ENCODE measurements around the gene UXS1. TPM values are rescaled to one million over a fixed set of nuclear protein-coding genes. Genes with fewer than 3 reads are reported as not detected.

The UXS1 gene
- polyA plus RNA-seq, 1 of the 3 experiments (the other 2 are of a cell fraction): 55.9 TPM

DNA sequence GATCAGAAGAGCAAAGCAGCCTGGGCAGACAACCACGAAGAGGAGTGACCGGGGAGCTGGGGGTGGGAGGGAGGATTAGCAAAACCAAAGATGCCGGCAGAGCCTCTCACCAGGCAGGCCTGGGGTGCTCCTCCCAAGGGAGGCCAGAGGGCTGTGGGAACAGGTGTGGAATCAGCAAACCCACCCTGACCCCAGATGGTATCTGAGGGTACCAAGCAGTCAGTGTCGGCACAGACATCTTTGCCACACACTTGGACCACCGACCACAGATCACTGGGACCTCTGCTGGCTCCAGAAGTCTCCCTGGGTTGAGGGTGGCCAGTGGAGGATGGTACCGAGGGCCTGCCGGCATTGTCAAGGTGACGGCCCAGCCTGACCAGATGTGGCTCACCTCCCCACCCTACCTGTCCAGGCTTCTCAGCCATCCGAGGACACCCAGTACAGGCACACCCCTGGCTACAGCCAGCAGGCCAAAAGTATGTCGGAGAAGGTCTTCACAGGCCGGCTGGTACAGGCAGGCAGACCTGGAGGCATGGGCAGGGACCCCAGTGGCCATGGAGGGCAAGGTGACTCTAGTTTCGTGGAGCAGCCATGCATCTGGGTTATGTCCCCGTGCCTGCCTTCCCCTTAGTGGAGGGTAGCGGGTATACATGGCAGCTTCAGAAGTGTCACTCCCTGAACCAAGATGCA, 82.1 kb downstream of the UXS1 start (continued):
- TF ChIP-seq, protein P1, sequence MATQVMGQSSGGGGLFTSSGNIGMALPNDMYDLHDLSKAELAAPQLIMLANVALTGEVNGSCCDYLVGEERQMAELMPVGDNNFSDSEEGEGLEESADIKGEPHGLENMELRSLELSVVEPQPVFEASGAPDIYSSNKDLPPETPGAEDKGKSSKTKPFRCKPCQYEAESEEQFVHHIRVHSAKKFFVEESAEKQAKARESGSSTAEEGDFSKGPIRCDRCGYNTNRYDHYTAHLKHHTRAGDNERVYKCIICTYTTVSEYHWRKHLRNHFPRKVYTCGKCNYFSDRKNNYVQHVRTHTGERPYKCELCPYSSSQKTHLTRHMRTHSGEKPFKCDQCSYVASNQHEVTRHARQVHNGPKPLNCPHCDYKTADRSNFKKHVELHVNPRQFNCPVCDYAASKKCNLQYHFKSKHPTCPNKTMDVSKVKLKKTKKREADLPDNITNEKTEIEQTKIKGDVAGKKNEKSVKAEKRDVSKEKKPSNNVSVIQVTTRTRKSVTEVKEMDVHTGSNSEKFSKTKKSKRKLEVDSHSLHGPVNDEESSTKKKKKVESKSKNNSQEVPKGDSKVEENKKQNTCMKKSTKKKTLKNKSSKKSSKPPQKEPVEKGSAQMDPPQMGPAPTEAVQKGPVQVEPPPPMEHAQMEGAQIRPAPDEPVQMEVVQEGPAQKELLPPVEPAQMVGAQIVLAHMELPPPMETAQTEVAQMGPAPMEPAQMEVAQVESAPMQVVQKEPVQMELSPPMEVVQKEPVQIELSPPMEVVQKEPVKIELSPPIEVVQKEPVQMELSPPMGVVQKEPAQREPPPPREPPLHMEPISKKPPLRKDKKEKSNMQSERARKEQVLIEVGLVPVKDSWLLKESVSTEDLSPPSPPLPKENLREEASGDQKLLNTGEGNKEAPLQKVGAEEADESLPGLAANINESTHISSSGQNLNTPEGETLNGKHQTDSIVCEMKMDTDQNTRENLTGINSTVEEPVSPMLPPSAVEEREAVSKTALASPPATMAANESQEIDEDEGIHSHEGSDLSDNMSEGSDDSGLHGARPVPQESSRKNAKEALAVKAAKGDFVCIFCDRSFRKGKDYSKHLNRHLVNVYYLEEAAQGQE (IDR thresholded peaks at IDR 0.05; ENCODE audit: low read depth, low read length): no peak

DNA sequence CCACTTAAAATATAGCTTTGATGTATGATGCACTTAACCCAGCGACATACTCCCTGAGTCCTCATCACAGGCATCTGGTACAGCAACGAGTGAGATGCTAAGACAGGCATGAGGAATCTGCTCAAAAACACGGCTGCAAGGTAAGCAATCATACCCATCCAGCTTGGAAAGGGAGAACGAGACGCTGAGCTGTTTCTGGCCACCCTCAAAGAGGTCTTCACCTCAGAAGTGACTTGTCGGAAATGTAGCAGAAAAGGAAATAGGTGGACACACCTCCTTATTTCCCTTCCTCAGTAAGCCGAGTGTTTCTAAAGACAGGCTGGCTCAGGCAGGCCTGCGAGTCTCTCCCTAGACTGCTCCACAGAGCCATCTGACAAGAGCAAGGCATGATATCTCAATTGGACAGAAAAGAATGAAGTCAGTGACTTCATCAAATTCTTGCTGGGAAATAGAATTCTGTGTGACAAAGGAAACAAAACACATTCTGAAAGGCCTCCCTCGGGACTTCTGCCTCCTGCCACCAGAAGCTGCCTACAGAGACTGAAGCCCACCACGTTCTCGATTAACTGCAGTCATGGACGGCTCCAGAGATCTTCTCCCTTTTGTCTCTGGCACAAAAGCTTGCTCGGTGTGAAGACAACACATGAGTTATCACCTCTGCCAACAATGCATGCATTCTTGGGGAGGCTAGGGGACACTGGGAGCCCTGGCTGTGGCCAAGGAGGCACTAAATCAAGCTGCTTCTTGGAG, 84.3 kb downstream of the UXS1 start:
- no peaks in the 10 kb centered on the region for H3K9me2 ChIP-seq
- no peaks in the 10 kb centered on the region for H3F3A ChIP-seq (replicated peaks; ENCODE audit: insufficient read depth)
- no peaks in the 10 kb centered on the region for H3K9me3 ChIP-seq
- WGBS (ENCODE audit: low lambda C conversion rate): 96% methylated on average over 13 of the region's 13 CpGs
- peaks cover 0 to 39% of the 10 kb centered on the region in 2 experiments for H3K36me3 ChIP-seq (replicated peaks in 1 of 2; ENCODE audit: control insufficient read depth in 1 of 2, insufficient read depth in 2 of 2, low read length in 1 of 2)
- no peak overlapping the region for H3K27ac ChIP-seq (ENCODE audit: low read depth in 2 of 2, low read length in 1 of 2)
- ChIA-PET CTCF (interaction anchor here (0.5 to 2.0 kb wide), 5 partner anchors 110 to 472 kb away, joined by 3 to 5 read pairs (median 3); no protein-coding TSS in a partner anchor), POLR2A (no interaction called here)
- H3K27me3 ChIP-seq (ENCODE audit: insufficient read depth): no peaks in the 10 kb centered on the region
- H4K20me1 ChIP-seq (ENCODE audit: insufficient read depth): no peaks in the 10 kb centered on the region
- no peaks in the 10 kb centered on the region for H3K79me2 ChIP-seq (ENCODE audit: insufficient read depth)
- peaks cover 4 to 7% of the 10 kb centered on the region in 2 experiments; a peak in 2 of 4 replicates for H3K4me1 ChIP-seq (ENCODE audit: control insufficient read depth in 1 of 2, insufficient read depth in 2 of 2, low read depth in 1 of 2, low read length in 1 of 2)
- DNase-seq: no peak
- no peak overlapping the region for H3K4me2 ChIP-seq
- no peak overlapping the region for H2AFZ ChIP-seq (ENCODE audit: low read depth)
- no peak overlapping the region for H3K4me3 ChIP-seq (ENCODE audit: low read depth in 2 of 2, low read length in 1 of 2)
- TF ChIP-seq FOXM1 (IDR thresholded peaks at IDR 0.05; ENCODE audit: low read depth) (no peak), NFIC (IDR thresholded peaks at IDR 0.05; ENCODE audit: borderline replicate concordance) (no peak), FOSL2 (IDR thresholded peaks at IDR 0.05; ENCODE audit: borderline replicate concordance, low read depth) (no peak), SMC3 (IDR thresholded peaks at IDR 0.05; ENCODE audit: low read depth, low read length) (no peak), EP300 (IDR thresholded peaks at IDR 0.05; ENCODE audit: borderline replicate concordance in 1 of 2, low read depth in 1 of 2, low read length in 1 of 2) (no peak), GABPA (IDR thresholded peaks at IDR 0.05; ENCODE audit: low read depth) (no peak), JUND (IDR thresholded peaks at IDR 0.05) (no peak)
- TF ChIP-seq, protein P2, sequence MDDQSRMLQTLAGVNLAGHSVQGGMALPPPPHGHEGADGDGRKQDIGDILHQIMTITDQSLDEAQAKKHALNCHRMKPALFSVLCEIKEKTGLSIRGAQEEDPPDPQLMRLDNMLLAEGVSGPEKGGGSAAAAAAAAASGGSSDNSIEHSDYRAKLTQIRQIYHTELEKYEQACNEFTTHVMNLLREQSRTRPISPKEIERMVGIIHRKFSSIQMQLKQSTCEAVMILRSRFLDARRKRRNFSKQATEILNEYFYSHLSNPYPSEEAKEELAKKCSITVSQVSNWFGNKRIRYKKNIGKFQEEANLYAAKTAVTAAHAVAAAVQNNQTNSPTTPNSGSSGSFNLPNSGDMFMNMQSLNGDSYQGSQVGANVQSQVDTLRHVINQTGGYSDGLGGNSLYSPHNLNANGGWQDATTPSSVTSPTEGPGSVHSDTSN (IDR thresholded peaks at IDR 0.05): no peak
- TF ChIP-seq, protein P3, sequence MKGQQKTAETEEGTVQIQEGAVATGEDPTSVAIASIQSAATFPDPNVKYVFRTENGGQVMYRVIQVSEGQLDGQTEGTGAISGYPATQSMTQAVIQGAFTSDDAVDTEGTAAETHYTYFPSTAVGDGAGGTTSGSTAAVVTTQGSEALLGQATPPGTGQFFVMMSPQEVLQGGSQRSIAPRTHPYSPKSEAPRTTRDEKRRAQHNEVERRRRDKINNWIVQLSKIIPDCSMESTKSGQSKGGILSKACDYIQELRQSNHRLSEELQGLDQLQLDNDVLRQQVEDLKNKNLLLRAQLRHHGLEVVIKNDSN (IDR thresholded peaks at IDR 0.05; ENCODE audit: borderline replicate concordance, low read depth): no peak
- H3K9ac ChIP-seq: no peak overlapping the region
